Measurements from ENCODE around the gene TYMS.
A peak's percentile ranks its signal among the peaks of the same experiment; 100 is the strongest.

Gene TYMS

DNA sequence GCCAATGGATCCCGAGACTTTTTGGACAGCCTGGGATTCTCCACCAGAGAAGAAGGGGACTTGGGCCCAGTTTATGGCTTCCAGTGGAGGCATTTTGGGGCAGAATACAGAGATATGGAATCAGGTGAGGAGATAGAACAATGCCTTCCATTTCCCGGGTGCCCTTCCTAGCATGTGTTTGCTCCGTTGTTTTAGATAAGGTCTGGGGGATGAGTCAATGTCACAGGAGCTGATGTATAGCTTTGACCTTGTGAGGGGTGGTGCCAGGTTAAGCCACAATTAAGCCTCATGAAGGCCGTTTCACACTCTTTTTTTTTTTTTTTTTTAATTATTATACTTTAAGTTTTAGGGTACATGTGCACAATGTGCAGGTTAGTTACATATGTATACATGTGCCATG, 4.7 kb downstream of the TYMS start:
- TF ChIP-seq, protein P1, sequence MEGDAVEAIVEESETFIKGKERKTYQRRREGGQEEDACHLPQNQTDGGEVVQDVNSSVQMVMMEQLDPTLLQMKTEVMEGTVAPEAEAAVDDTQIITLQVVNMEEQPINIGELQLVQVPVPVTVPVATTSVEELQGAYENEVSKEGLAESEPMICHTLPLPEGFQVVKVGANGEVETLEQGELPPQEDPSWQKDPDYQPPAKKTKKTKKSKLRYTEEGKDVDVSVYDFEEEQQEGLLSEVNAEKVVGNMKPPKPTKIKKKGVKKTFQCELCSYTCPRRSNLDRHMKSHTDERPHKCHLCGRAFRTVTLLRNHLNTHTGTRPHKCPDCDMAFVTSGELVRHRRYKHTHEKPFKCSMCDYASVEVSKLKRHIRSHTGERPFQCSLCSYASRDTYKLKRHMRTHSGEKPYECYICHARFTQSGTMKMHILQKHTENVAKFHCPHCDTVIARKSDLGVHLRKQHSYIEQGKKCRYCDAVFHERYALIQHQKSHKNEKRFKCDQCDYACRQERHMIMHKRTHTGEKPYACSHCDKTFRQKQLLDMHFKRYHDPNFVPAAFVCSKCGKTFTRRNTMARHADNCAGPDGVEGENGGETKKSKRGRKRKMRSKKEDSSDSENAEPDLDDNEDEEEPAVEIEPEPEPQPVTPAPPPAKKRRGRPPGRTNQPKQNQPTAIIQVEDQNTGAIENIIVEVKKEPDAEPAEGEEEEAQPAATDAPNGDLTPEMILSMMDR (conservative IDR thresholded peaks at IDR 0.05; ENCODE audit: low read length): no peak
- no peak for TF ChIP-seq EZH2phosphoT487 (IDR thresholded peaks at IDR 0.05; ENCODE audit: borderline replicate concordance)
- peak overlapping the region; percentile 95 for H3K4me2 ChIP-seq (ENCODE audit: low read depth, low read length, poor library complexity, severe bottlenecking)
- H3K9me2 ChIP-seq (replicated peaks; ENCODE audit: low read depth, low read length): no peaks in the 10 kb centered on the region
- H3F3A ChIP-seq (ENCODE audit: low read depth): no peaks in the 10 kb centered on the region
- no peaks in the 10 kb centered on the region for H3K9me3 ChIP-seq (ENCODE audit: insufficient read depth, low read depth, low read length)
- H3K27me3 ChIP-seq (ENCODE audit: insufficient read depth, low read length, poor library complexity, severe bottlenecking): peaks cover 6% of the 10 kb centered on the region
- peaks cover 42% of the 10 kb centered on the region for H3K36me3 ChIP-seq (ENCODE audit: insufficient read depth, low read length)
- no peak overlapping the region for H3K9ac ChIP-seq (ENCODE audit: low read depth, low read length, poor library complexity, severe bottlenecking)
- H4K20me1 ChIP-seq (ENCODE audit: insufficient read depth, low read length, poor library complexity, severe bottlenecking): peaks cover 27% of the 10 kb centered on the region
- peaks cover 65% of the 10 kb centered on the region for H3K79me2 ChIP-seq (ENCODE audit: insufficient read depth, low read length)
- peaks cover 34% of the 10 kb centered on the region for H3K4me1 ChIP-seq (ENCODE audit: insufficient read depth, low read length, poor library complexity, severe bottlenecking)
- H3K4me3 ChIP-seq (ENCODE audit: low read length, poor library complexity, severe bottlenecking): no peak overlapping the region
- H2AFZ ChIP-seq (ENCODE audit: low read length): no peak overlapping the region

- Histone ChIP-seq H3K9me3 (ENCODE audit: insufficient read depth, low read depth, low read length) (no peaks in the 10 kb centered on the region), H3K4me3 (ENCODE audit: low read length, poor library complexity, severe bottlenecking) (peak overlapping the region; percentile 61), H3K4me2 (ENCODE audit: low read depth, low read length, poor library complexity, severe bottlenecking) (peak overlapping the region; percentile 79), H3K79me2 (ENCODE audit: insufficient read depth, low read length) (peaks cover 64% of the 10 kb centered on the region), H4K20me1 (ENCODE audit: insufficient read depth, low read length, poor library complexity, severe bottlenecking) (peaks cover 26% of the 10 kb centered on the region), H3K27me3 (ENCODE audit: insufficient read depth, low read length, poor library complexity, severe bottlenecking) (no peaks in the 10 kb centered on the region), H3K9ac (ENCODE audit: low read depth, low read length, poor library complexity, severe bottlenecking) (no peak overlapping the region), H3K9me2 (replicated peaks; ENCODE audit: low read depth, low read length) (no peaks in the 10 kb centered on the region), H2AFZ (ENCODE audit: low read length) (no peak overlapping the region), H3F3A (ENCODE audit: low read depth) (no peaks in the 10 kb centered on the region), H3K4me1 (ENCODE audit: insufficient read depth, low read length, poor library complexity, severe bottlenecking) (peaks cover 9% of the 10 kb centered on the region), H3K36me3 (ENCODE audit: insufficient read depth, low read length) (peaks cover 54% of the 10 kb centered on the region)
- TF ChIP-seq, protein P1 (conservative IDR thresholded peaks at IDR 0.05; ENCODE audit: low read length): peak; percentile 86
- TF ChIP-seq EZH2phosphoT487 (IDR thresholded peaks at IDR 0.05; ENCODE audit: borderline replicate concordance): no peak
Measured at GRCh38 chr18:666177-666576, 8.7 kb downstream of the TYMS start.

GRCh38 chr18:666628-667027, 9.2 kb downstream of the TYMS start:
- Histone ChIP-seq H3K4me1 (ENCODE audit: insufficient read depth, low read length, poor library complexity, severe bottlenecking) (peaks cover 5% of the 10 kb centered on the region), H3K4me3 (ENCODE audit: low read length, poor library complexity, severe bottlenecking) (peak overlapping the region; percentile 61), H3K79me2 (ENCODE audit: insufficient read depth, low read length) (peaks cover 59% of the 10 kb centered on the region), H3K36me3 (ENCODE audit: insufficient read depth, low read length) (peaks cover 55% of the 10 kb centered on the region), H3K9ac (ENCODE audit: low read depth, low read length, poor library complexity, severe bottlenecking) (no peak overlapping the region), H2AFZ (ENCODE audit: low read length) (no peak overlapping the region), H3K4me2 (ENCODE audit: low read depth, low read length, poor library complexity, severe bottlenecking) (peak overlapping the region; percentile 79), H3K9me3 (ENCODE audit: insufficient read depth, low read depth, low read length) (no peaks in the 10 kb centered on the region), H3F3A (ENCODE audit: low read depth) (no peaks in the 10 kb centered on the region), H4K20me1 (ENCODE audit: insufficient read depth, low read length, poor library complexity, severe bottlenecking) (peaks cover 22% of the 10 kb centered on the region), H3K9me2 (replicated peaks; ENCODE audit: low read depth, low read length) (no peaks in the 10 kb centered on the region), H3K27me3 (ENCODE audit: insufficient read depth, low read length, poor library complexity, severe bottlenecking) (no peaks in the 10 kb centered on the region)
- no peak for TF ChIP-seq EZH2phosphoT487 (IDR thresholded peaks at IDR 0.05; ENCODE audit: borderline replicate concordance)
- TF ChIP-seq, protein P1 (conservative IDR thresholded peaks at IDR 0.05; ENCODE audit: low read length): no peak

Data from Loucy (cell line).